K562 (cell line): Measurements from ENCODE around the gene BCAR1. TPM values are rescaled to one million over a fixed set of nuclear protein-coding genes. Genes with fewer than 3 reads are reported as not detected.

ENCODE experiments used
- CREB5 ChIP-seq: fragments of 250-450 bp; sonication (Bioruptor Pico); IDR thresholded peaks from 2 replicates; pipeline ENCODE4 v1.5.0; 2020; ENCODE audit warnings: mild to moderate bottlenecking
- EP400 ChIP-seq: fragments of 450-650 bp; IDR thresholded peaks from 2 replicates; pipeline ENCODE4 v1.6.1; 2017; ENCODE audit warnings: antibody characterized with exemption, mild to moderate bottlenecking, moderate library complexity
- NR2C1 ChIP-seq, 2 experiments: fragments of 450-650 bp; IDR thresholded peaks; 2 replicates each; pipeline ENCODE4 v1.6.1; 2017; ENCODE audit warnings: mild to moderate bottlenecking in 2 of 2, antibody characterized with exemption in 1 of 2, inconsistent platforms in 1 of 2, missing compliant biosample characterization in 1 of 2, missing genetic modification characterization in 1 of 2
- PCBP2 ChIP-seq: fragments of 200-400 bp; formaldehyde crosslinking; IDR thresholded peaks from 2 replicates; pipeline ENCODE4 v1.6.1; 2018; ENCODE audit warnings: low read length, low read depth, mild to moderate bottlenecking, moderate library complexity; ENCODE audit not compliant: poor library complexity, severe bottlenecking
- TCF15 ChIP-seq: fragments of 250-450 bp; sonication (Bioruptor Pico); IDR thresholded peaks from 2 replicates; pipeline ENCODE4 v1.8.0; 2022; ENCODE audit warnings: moderate library complexity, mild to moderate bottlenecking, inconsistent platforms
- ZNF253 ChIP-seq: fragments of 250-450 bp; sonication (Bioruptor Pico); conservative IDR thresholded peaks from 2 replicates; pipeline ENCODE4 v1.6.1; 2021; ENCODE audit warnings: mild to moderate bottlenecking
- polyA plus RNA-seq, 8 experiments: library from polyadenylated mRNA; depleted of rRNA in 4 of 8; stranded (reverse) in 5 of 8; unstranded in 3 of 8; fragments of >200 nt; fragmentation: Nextera tagmentation in 2 of 8; fragmentation: Illumina TruSeq in 1 of 8; extraction: Ambion mirVana in 2 of 8; extraction: Trizol in 1 of 8; gene quantifications; 2 replicates each; pipeline versions ENCODE4 v1.2.1 to v1.2.3, GENCODE V29; 2011 to 2014; ENCODE audit warnings: inconsistent platforms in 1 of 8, missing spikeins in 1 of 8
- total RNA-seq, 7 experiments: library from RNA; depleted of rRNA in 6 of 7; stranded (reverse); fragments of >200 nt in 6 of 7; fragmentation: Illumina TruSeq in 2 of 7; extraction: Trizol in 2 of 7; gene quantifications; 2 replicates each; pipeline versions ENCODE4 v1.2.1 to v1.2.3, GENCODE V29; 2011 to 2021; ENCODE audit warnings: low replicate concordance in 1 of 7
- TF ChIP-seq, protein P1 (sequence below): sonication (generic); formaldehyde crosslinking; IDR thresholded peaks from 2 replicates; pipeline ENCODE4 v1.8.0; 2022; ENCODE audit warnings: mild to moderate bottlenecking, missing genetic modification reagents
- TF ChIP-seq, protein P2 (sequence below): sonication (generic); formaldehyde crosslinking; IDR thresholded peaks from 2 replicates; pipeline ENCODE4 v1.8.0; 2022; ENCODE audit warnings: mild to moderate bottlenecking, missing genetic modification reagents

Gene BCAR1
- total and polyA plus RNA-seq, 9 of the 15 experiments (the other 6 are each of a cell fraction or from before 2014, with no cell fraction given): 0.10 to 26.3 (median 3.6) TPM

- no peak for TF ChIP-seq CREB5 (CRISPR knock-in tag)
- no peak for TF ChIP-seq NR2C1 (IDR thresholded peaks at IDR 0.05)
- no peak for TF ChIP-seq NR2C1 (tag; IDR thresholded peaks at IDR 0.05)
- no peak for TF ChIP-seq TCF15 (CRISPR knock-in tag)
- no peak for TF ChIP-seq PCBP2
- no peak for TF ChIP-seq ZNF253 (CRISPR knock-in tag)
- TF ChIP-seq, protein P1, sequence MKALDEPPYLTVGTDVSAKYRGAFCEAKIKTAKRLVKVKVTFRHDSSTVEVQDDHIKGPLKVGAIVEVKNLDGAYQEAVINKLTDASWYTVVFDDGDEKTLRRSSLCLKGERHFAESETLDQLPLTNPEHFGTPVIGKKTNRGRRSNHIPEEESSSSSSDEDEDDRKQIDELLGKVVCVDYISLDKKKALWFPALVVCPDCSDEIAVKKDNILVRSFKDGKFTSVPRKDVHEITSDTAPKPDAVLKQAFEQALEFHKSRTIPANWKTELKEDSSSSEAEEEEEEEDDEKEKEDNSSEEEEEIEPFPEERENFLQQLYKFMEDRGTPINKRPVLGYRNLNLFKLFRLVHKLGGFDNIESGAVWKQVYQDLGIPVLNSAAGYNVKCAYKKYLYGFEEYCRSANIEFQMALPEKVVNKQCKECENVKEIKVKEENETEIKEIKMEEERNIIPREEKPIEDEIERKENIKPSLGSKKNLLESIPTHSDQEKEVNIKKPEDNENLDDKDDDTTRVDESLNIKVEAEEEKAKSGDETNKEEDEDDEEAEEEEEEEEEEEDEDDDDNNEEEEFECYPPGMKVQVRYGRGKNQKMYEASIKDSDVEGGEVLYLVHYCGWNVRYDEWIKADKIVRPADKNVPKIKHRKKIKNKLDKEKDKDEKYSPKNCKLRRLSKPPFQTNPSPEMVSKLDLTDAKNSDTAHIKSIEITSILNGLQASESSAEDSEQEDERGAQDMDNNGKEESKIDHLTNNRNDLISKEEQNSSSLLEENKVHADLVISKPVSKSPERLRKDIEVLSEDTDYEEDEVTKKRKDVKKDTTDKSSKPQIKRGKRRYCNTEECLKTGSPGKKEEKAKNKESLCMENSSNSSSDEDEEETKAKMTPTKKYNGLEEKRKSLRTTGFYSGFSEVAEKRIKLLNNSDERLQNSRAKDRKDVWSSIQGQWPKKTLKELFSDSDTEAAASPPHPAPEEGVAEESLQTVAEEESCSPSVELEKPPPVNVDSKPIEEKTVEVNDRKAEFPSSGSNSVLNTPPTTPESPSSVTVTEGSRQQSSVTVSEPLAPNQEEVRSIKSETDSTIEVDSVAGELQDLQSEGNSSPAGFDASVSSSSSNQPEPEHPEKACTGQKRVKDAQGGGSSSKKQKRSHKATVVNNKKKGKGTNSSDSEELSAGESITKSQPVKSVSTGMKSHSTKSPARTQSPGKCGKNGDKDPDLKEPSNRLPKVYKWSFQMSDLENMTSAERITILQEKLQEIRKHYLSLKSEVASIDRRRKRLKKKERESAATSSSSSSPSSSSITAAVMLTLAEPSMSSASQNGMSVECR (CRISPR knock-in tag): no peak
- no peak for TF ChIP-seq EP400
- TF ChIP-seq, protein P2, sequence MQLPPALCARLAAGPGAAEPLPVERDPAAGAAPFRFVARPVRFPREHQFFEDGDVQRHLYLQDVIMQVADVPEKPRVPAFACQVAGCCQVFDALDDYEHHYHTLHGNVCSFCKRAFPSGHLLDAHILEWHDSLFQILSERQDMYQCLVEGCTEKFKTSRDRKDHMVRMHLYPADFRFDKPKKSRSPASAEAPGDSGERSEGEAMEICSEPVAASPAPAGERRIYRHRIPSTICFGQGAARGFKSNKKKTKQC (CRISPR knock-in tag): no peak
Measured at GRCh38 chr16:75225092-75225491, 26.3 kb downstream of the BCAR1 start (continued).
